Stimulated activated CD4-positive, alpha-beta T cell treated with anti-CD3 and anti-CD28 coated beads, Interleukin-4, amount 100 ng/mL, for 1 hour (primary cell): ENCODE measurements around the gene ACP7.
"Not testable (repeated sequence)": the region's sequence is repeated elsewhere in the genome, so short reads cannot be mapped to it uniquely, and the experiment has no call there.

ENCODE experiments used
- DNase-seq: peaks from one replicate; pipeline ENCODE4 v3.0.0-alpha.2; 2020

The ACP7 gene

GRCh38 chr19:39133431-39134270, 49.5 kb downstream of the ACP7 start:
- DNase-seq, result no peak

GRCh38 chr19:39135701-39136100, 51.5 kb downstream of the ACP7 start:
- DNase-seq, result no peak

- DNase-seq, result no peak
Measured at GRCh38 chr19:39136225-39136940, 52.2 kb downstream of the ACP7 start.

- no peak for DNase-seq
Measured at GRCh38 chr19:39137131-39137530, 53.0 kb downstream of the ACP7 start.

- DNase-seq, result no peak
Measured at GRCh38 chr19:39138221-39139211, 54.3 kb downstream of the ACP7 start.

GRCh38 chr19:39139305-39139874, 55.2 kb downstream of the ACP7 start:
- no peak for DNase-seq

GRCh38 chr19:39139971-39140453, 55.8 kb downstream of the ACP7 start:
- no peak for DNase-seq

GRCh38 chr19:39140594-39140993, 56.4 kb downstream of the ACP7 start:
- DNase-seq, result no peak

- DNase-seq, result no peak
Measured at GRCh38 chr19:39141929-39142328, 57.8 kb downstream of the ACP7 start.

- DNase-seq, result no peak
Measured at GRCh38 chr19:39142630-39143029, 58.5 kb downstream of the ACP7 start.

GRCh38 chr19:39143757-39144289, 59.7 kb downstream of the ACP7 start:
- DNase-seq, result not testable (repeated sequence)

- no peak for DNase-seq
Measured at GRCh38 chr19:39144290-39145071, 60.3 kb downstream of the ACP7 start.

GRCh38 chr19:39145180-39145953, 61.2 kb downstream of the ACP7 start:
- no peak for DNase-seq

- no peak for DNase-seq
Measured at GRCh38 chr19:39146091-39146490, 61.9 kb downstream of the ACP7 start.

GRCh38 chr19:39146686-39147450, 62.7 kb downstream of the ACP7 start:
- DNase-seq, result no peak

GRCh38 chr19:39147480-39147879, 63.3 kb downstream of the ACP7 start:
- no peak for DNase-seq

GRCh38 chr19:39148939-39149529, 64.9 kb downstream of the ACP7 start:
- DNase-seq, result no peak

GRCh38 chr19:39150235-39150634, 66.1 kb downstream of the ACP7 start:
- no peak for DNase-seq
